ENCODE data around the gene OR11A1. TPM values are rescaled to one million over a fixed set of nuclear protein-coding genes. Genes with fewer than 3 reads are reported as not detected.

OR11A1 gene
- total and polyA plus RNA-seq, 2 donors: under 0.01 to 0.02 TPM

DNA sequence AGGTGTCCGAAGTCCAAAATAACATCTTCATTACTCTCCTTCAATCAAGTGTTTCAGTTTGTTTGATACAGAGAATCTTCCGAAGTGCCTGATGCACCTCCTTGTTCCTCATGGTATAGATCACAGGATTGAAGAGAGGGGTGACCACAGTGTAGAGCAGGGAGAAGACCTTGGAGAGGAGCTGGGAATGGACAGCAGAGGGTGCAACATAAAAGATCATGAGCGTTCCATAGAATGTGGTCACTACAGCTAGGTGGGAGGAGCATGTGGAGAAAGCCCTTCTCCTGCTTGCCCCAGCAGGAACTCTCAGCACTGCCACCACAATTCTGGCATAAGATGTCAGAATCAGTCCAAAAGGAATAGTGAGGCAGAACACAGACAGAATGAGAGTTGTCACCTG lies 30.2 kb downstream of the OR11A1 start:
- Histone ChIP-seq H3K9me3 (ENCODE audit: control insufficient read depth in 2 of 2, insufficient read depth in 1 of 2, low read length in 1 of 2) (no peaks in the 10 kb centered on the region), H3K27ac (ENCODE audit: low read depth in 1 of 2, low read length in 1 of 2) (no peak overlapping the region), H3K4me1 (ENCODE audit: control insufficient read depth in 2 of 2, insufficient read depth in 2 of 2, low read length in 2 of 2) (no peaks in the 10 kb centered on the region), H3K36me3 (ENCODE audit: control insufficient read depth in 2 of 2, insufficient read depth in 2 of 2, low read length in 1 of 2) (no peaks in the 10 kb centered on the region), H3K4me3 (ENCODE audit: low read length in 2 of 2) (no peak overlapping the region), H3K27me3 (ENCODE audit: control insufficient read depth in 2 of 2, insufficient read depth in 1 of 2, low read length in 1 of 2) (no peaks in the 10 kb centered on the region)
- WGBS: 97% methylated on average over 3 of the region's 3 CpGs
- no peak for DNase-seq (ENCODE audit: low read depth in 6 of 9, low spot score in 9 of 9)

DNA sequence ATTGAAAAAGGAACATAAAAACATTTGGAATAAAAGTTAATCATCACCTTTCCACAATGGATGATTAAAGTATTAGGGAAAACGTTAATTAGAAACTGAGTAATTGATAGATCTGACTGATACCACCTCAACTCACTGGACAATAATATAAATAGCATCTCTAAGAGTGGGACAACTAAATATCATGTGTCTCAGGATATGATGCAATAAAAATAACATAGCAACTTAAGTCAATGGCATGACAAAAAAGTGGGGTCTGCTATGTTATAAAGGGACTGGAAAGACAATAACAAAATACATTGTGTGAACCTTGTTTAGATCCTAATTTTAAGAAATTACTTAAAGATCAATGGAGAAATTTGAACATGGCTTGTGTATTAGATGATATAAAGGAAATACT lies 31.8 kb downstream of the OR11A1 start:
- Histone ChIP-seq H3K36me3 (ENCODE audit: control insufficient read depth in 2 of 2, insufficient read depth in 2 of 2, low read length in 1 of 2) (no peaks in the 10 kb centered on the region), H3K9me3 (ENCODE audit: control insufficient read depth in 2 of 2, insufficient read depth in 1 of 2, low read length in 1 of 2) (no peaks in the 10 kb centered on the region), H3K4me1 (ENCODE audit: control insufficient read depth in 2 of 2, insufficient read depth in 2 of 2, low read length in 2 of 2) (no peaks in the 10 kb centered on the region), H3K27ac (ENCODE audit: low read depth in 1 of 2, low read length in 1 of 2) (no peak overlapping the region), H3K4me3 (ENCODE audit: low read length in 2 of 2) (no peak overlapping the region), H3K27me3 (ENCODE audit: control insufficient read depth in 2 of 2, insufficient read depth in 1 of 2, low read length in 1 of 2) (no peaks in the 10 kb centered on the region)
- 89% methylated on average over 1 of the region's 1 CpG for WGBS
- DNase-seq (ENCODE audit: low read depth in 6 of 9, low spot score in 9 of 9): no peak

GRCh38 chr6:29424575-29424974 lies 32.3 kb downstream of the OR11A1 start:
- no peaks in the 10 kb centered on the region for H3K36me3 ChIP-seq (ENCODE audit: control insufficient read depth in 2 of 2, insufficient read depth in 2 of 2, low read length in 1 of 2)
- no peaks in the 10 kb centered on the region for H3K4me1 ChIP-seq (ENCODE audit: control insufficient read depth in 2 of 2, insufficient read depth in 2 of 2, low read length in 2 of 2)
- WGBS: 16% methylated on average over 2 of the region's 2 CpGs
- H3K27ac ChIP-seq (ENCODE audit: low read depth in 1 of 2, low read length in 1 of 2): no peak overlapping the region
- H3K4me3 ChIP-seq (ENCODE audit: low read length in 2 of 2): no peak overlapping the region
- H3K9me3 ChIP-seq (ENCODE audit: control insufficient read depth in 2 of 2, insufficient read depth in 1 of 2, low read length in 1 of 2): no peaks in the 10 kb centered on the region
- no peak for DNase-seq (ENCODE audit: low read depth in 6 of 9, low spot score in 9 of 9)
- no peaks in the 10 kb centered on the region for H3K27me3 ChIP-seq (ENCODE audit: control insufficient read depth in 2 of 2, insufficient read depth in 1 of 2, low read length in 1 of 2)

DNA sequence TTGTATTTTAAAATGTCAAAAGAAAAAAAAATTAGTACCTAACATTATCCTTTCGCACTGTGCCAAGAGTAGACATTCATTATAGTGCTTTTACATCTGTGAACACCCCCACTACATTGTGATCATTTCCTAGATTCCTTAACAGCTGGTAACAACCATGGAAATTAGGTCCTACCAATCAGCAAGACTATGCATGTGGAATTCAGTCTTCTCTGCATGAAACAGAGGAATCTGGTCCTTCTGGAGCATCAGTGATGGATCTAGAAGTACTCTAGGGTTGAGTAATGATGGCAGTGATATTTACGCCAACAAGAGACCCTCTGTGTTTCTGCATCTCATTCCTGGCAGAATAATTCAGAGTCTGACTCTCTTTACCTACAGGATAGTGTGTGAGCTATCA lies 32.7 kb downstream of the OR11A1 start:
- Histone ChIP-seq H3K4me3 (ENCODE audit: low read length in 2 of 2) (no peak overlapping the region), H3K27me3 (ENCODE audit: control insufficient read depth in 2 of 2, insufficient read depth in 1 of 2, low read length in 1 of 2) (no peaks in the 10 kb centered on the region), H3K27ac (ENCODE audit: low read depth in 1 of 2, low read length in 1 of 2) (no peak overlapping the region), H3K9me3 (ENCODE audit: control insufficient read depth in 2 of 2, insufficient read depth in 1 of 2, low read length in 1 of 2) (no peaks in the 10 kb centered on the region), H3K4me1 (ENCODE audit: control insufficient read depth in 2 of 2, insufficient read depth in 2 of 2, low read length in 2 of 2) (no peaks in the 10 kb centered on the region), H3K36me3 (ENCODE audit: control insufficient read depth in 2 of 2, insufficient read depth in 2 of 2, low read length in 1 of 2) (no peaks in the 10 kb centered on the region)
- WGBS: 97% methylated on average over 2 of the region's 2 CpGs
- DNase-seq (ENCODE audit: low read depth in 6 of 9, low spot score in 9 of 9): no peak

DNA sequence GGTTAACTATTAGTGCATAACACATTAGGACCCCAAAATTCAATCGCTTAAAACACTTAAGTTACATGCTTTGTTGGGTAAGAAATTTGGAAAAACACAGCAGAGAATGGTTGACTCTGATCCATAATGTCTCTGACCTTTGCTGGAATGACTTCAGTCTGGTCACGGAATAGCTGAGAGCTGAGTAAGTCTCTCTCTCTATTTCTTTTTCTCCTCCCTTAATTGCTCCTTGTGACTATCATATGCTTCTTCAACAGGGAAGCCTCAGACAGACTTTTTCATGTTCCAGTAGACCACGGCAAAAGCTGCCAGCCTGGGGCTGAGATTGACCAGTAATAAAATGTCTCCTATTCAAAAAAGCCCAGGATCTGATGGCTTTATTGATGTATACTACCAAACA lies 37.4 kb downstream of the OR11A1 start:
- H3K27me3 ChIP-seq (ENCODE audit: control insufficient read depth in 2 of 2, insufficient read depth in 1 of 2, low read length in 1 of 2): no peaks in the 10 kb centered on the region

GRCh38 chr6:29414588-29414987 lies 42.3 kb downstream of the OR11A1 start, which contains the start of gene OR12D1:
OR12D1 (plus strand) TSS chr6:29414928.
- H3K4me1 ChIP-seq (ENCODE audit: control insufficient read depth in 2 of 2, insufficient read depth in 2 of 2, low read length in 2 of 2): no peaks in the 10 kb centered on the region
- peak in 1 of 9 donors; percentile 2 for DNase-seq (ENCODE audit: low read depth in 6 of 9, low spot score in 9 of 9)
- H3K27me3 ChIP-seq (ENCODE audit: control insufficient read depth in 2 of 2, insufficient read depth in 1 of 2, low read length in 1 of 2): no peaks in the 10 kb centered on the region
- H3K27ac ChIP-seq (ENCODE audit: low read depth in 1 of 2, low read length in 1 of 2): peak within 1 kb of the TSS in 1 of 2 donors; percentile 46
- no peak within 1 kb of the TSS for H3K4me3 ChIP-seq (ENCODE audit: low read length in 2 of 2)
- H3K9me3 ChIP-seq (ENCODE audit: control insufficient read depth in 2 of 2, insufficient read depth in 1 of 2, low read length in 1 of 2): peaks cover 0 to 6% of the 10 kb centered on the region in 2 donors
- no peaks in the 10 kb centered on the region for H3K36me3 ChIP-seq (ENCODE audit: control insufficient read depth in 2 of 2, insufficient read depth in 2 of 2, low read length in 1 of 2)

More for the DNA sequence above, 37.4 kb downstream of the OR11A1 start:
- no peak for DNase-seq (ENCODE audit: low read depth in 6 of 9, low spot score in 9 of 9)
- 92% methylated on average over 3 of the region's 3 CpGs for WGBS
- no peaks in the 10 kb centered on the region for H3K4me1 ChIP-seq (ENCODE audit: control insufficient read depth in 2 of 2, insufficient read depth in 2 of 2, low read length in 2 of 2)
- no peaks in the 10 kb centered on the region for H3K36me3 ChIP-seq (ENCODE audit: control insufficient read depth in 2 of 2, insufficient read depth in 2 of 2, low read length in 1 of 2)
- H3K27ac ChIP-seq (ENCODE audit: low read depth in 1 of 2, low read length in 1 of 2): no peak overlapping the region
- H3K9me3 ChIP-seq (ENCODE audit: control insufficient read depth in 2 of 2, insufficient read depth in 1 of 2, low read length in 1 of 2): no peaks in the 10 kb centered on the region
- H3K4me3 ChIP-seq (ENCODE audit: low read length in 2 of 2): no peak overlapping the region

- H3K4me3 ChIP-seq (ENCODE audit: low read length in 2 of 2): no peak overlapping the region
- H3K27ac ChIP-seq (ENCODE audit: low read depth in 1 of 2, low read length in 1 of 2): no peak overlapping the region
- no peaks in the 10 kb centered on the region for H3K4me1 ChIP-seq (ENCODE audit: control insufficient read depth in 2 of 2, insufficient read depth in 2 of 2, low read length in 2 of 2)
- no peaks in the 10 kb centered on the region for H3K9me3 ChIP-seq (ENCODE audit: control insufficient read depth in 2 of 2, insufficient read depth in 1 of 2, low read length in 1 of 2)
- no peak for DNase-seq (ENCODE audit: low read depth in 6 of 9, low spot score in 9 of 9)
- H3K27me3 ChIP-seq (ENCODE audit: control insufficient read depth in 2 of 2, insufficient read depth in 1 of 2, low read length in 1 of 2): no peaks in the 10 kb centered on the region
- WGBS: 48% methylated on average over 1 of the region's 1 CpG
- no peaks in the 10 kb centered on the region for H3K36me3 ChIP-seq (ENCODE audit: control insufficient read depth in 2 of 2, insufficient read depth in 2 of 2, low read length in 1 of 2)
Observed at GRCh38 chr6:29403801-29404200, 53.1 kb downstream of the OR11A1 start.

DNA sequence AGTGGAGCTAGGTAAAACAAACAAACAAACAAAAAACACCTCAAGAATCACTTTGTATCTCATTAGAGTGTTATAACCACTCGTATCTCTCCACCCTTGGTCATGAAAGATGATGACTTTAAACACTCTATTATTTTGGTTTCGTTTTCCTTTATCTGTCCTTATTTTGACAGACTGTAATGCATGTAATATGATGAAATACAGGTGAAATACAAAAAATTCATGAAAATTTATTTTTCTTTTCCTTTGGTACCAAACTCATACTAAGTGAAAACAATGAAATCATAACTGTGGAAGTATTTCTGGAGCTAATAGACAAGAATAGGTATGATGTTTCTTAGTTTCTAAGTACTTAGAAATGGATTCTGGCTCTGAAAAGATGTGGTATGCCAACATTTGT lies 57.3 kb downstream of the OR11A1 start:
- no peak for DNase-seq (ENCODE audit: low read depth in 6 of 9, low spot score in 9 of 9)
- Histone ChIP-seq H3K27ac (ENCODE audit: low read depth in 1 of 2, low read length in 1 of 2) (no peak overlapping the region), H3K4me3 (ENCODE audit: low read length in 2 of 2) (no peak overlapping the region), H3K27me3 (ENCODE audit: control insufficient read depth in 2 of 2, insufficient read depth in 1 of 2, low read length in 1 of 2) (no peaks in the 10 kb centered on the region), H3K9me3 (ENCODE audit: control insufficient read depth in 2 of 2, insufficient read depth in 1 of 2, low read length in 1 of 2) (no peaks in the 10 kb centered on the region), H3K36me3 (ENCODE audit: control insufficient read depth in 2 of 2, insufficient read depth in 2 of 2, low read length in 1 of 2) (no peaks in the 10 kb centered on the region), H3K4me1 (ENCODE audit: control insufficient read depth in 2 of 2, insufficient read depth in 2 of 2, low read length in 2 of 2) (no peaks in the 10 kb centered on the region)
- 70% methylated on average over 2 of the region's 2 CpGs for WGBS

DNA sequence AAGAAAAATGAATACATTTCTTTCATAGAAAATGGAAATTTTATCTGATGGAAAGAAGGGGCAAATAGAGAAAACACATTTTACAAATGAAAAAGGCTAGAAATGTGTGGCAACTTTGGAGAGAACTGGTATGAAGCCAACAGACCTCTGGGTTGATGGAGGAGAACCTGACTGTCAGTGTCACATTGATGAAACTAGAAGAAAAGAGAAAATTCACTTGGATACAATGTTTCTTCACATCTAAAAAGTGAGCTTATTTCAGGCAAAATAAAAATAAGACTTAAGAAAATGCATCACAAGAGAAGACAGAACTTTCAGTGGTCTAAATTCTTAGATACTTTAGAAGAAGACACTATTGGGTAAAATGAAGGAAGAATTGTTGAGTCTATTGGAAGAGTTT lies 61.5 kb downstream of the OR11A1 start, which contains the start of gene OR12D2:
TSS of gene OR12D2 (plus strand) at position 301 of the 400 bp plus-strand sequence. CDS start 1,069 bp downstream, outside the sequence.
- H3K36me3 ChIP-seq (ENCODE audit: control insufficient read depth in 2 of 2, insufficient read depth in 2 of 2, low read length in 1 of 2): no peaks in the 10 kb centered on the region
- H3K27me3 ChIP-seq (ENCODE audit: control insufficient read depth in 2 of 2, insufficient read depth in 1 of 2, low read length in 1 of 2): no peaks in the 10 kb centered on the region
- no peaks in the 10 kb centered on the region for H3K9me3 ChIP-seq (ENCODE audit: control insufficient read depth in 2 of 2, insufficient read depth in 1 of 2, low read length in 1 of 2)
- H3K4me1 ChIP-seq (ENCODE audit: control insufficient read depth in 2 of 2, insufficient read depth in 2 of 2, low read length in 2 of 2): no peaks in the 10 kb centered on the region
- no peak for DNase-seq (ENCODE audit: low read depth in 6 of 9, low spot score in 9 of 9)
- no peak within 1 kb of the TSS for H3K4me3 ChIP-seq (ENCODE audit: low read length in 2 of 2)
- H3K27ac ChIP-seq (ENCODE audit: low read depth in 1 of 2, low read length in 1 of 2): no peak within 1 kb of the TSS

- WGBS: 81% methylated on average over 4 of the region's 4 CpGs
- DNase-seq (ENCODE audit: low read depth in 6 of 9, low spot score in 9 of 9): no peak
- Histone ChIP-seq H3K4me1 (ENCODE audit: control insufficient read depth in 2 of 2, insufficient read depth in 2 of 2, low read length in 2 of 2) (no peaks in the 10 kb centered on the region), H3K9me3 (ENCODE audit: control insufficient read depth in 2 of 2, insufficient read depth in 1 of 2, low read length in 1 of 2) (no peaks in the 10 kb centered on the region), H3K27me3 (ENCODE audit: control insufficient read depth in 2 of 2, insufficient read depth in 1 of 2, low read length in 1 of 2) (no peaks in the 10 kb centered on the region), H3K4me3 (ENCODE audit: low read length in 2 of 2) (no peak overlapping the region), H3K36me3 (ENCODE audit: control insufficient read depth in 2 of 2, insufficient read depth in 2 of 2, low read length in 1 of 2) (no peaks in the 10 kb centered on the region), H3K27ac (ENCODE audit: low read depth in 1 of 2, low read length in 1 of 2) (no peak overlapping the region)
Observed at GRCh38 chr6:29388533-29388932, 68.3 kb downstream of the OR11A1 start.
